HG02610 (cell line): Measurements from ENCODE around the gene PELO.
A peak's percentile ranks its signal among the peaks of the same experiment; 100 is the strongest.
"Not testable (repeated sequence)": the region's sequence is repeated elsewhere in the genome, so short reads cannot be mapped to it uniquely, and the experiment has no call there.

Experiments used
- ATAC-seq: cut with Tn5 transposase; IDR thresholded peaks from one replicate; pipeline ENCODE4 v1.9.1; 2021; ENCODE audit warnings: mild to moderate bottlenecking, moderate library complexity; ENCODE audit not compliant: unreplicated experiment

Gene PELO

GRCh38 chr5:52787600-52788504 is at the start of gene PELO, which contains the start of gene ITGA1:
PELO (plus strand) TSS chr5:52787916; CDS start chr5:52800395, 12,479 bp downstream.
ITGA1 (plus strand) TSS chr5:52787916; CDS start chr5:52788354, 438 bp downstream.
- peak; percentile 84 for ATAC-seq

DNA sequence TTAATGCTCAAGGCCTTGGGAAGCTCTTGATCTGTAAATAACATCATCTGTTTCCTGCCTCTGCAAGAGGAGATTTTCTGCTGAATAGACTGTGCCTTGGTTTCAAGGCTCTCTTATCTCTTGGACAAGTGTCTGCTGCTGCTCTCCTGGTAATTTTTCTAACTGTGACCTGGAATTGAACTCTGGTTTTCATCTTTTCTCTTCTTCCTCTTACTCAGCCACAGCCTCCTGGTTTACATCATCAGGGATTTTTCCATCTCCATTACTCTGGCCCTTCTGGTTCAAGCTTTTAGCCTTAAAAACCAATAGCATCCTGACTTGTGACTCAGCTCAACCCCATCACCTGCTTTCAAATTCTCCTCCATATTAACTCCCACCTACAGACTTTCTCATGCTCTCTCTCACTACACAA is 49.6 kb upstream of the PELO start:
- ATAC-seq = peak; percentile 98

DNA sequence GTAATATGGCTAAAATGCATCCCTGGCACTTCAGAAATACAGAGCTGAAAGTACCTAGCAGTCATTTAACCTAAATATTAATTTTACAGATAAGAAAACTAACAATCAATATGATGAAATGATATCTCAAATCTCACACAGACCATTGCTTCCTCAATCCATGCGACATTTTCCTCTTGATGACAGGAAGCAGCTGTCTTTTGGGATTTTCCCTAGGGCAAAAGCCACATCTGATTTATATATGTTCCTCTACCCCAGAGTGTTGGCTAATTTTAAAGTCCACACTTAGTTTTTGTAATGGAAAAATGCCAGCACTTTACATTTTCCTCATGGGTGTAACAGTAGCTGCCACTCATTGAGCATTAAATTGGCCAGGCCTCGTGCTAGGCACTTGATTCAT is 47.7 kb upstream of the PELO start:
- ATAC-seq = no peak

GRCh38 chr5:52743012-52743411 is 44.7 kb upstream of the PELO start:
- ATAC-seq = no peak

DNA sequence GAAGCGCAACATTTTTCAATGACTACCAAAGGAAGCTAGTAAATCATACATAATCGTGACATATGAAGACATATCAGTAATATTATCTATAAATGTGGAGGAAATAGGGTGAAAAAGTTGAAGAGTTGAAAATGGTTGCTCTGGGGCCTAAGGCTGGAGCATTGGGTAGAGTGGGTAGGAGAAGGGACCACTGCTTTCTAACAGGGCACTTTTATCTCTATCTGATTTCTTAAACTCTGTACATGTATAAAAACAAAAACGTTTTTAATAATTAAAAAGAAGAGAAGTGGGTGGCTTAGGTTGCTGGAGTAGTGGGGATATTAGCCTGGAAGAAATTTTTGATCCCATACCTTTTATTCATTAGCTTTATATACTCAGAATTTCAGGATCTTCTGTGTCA is 44.2 kb upstream of the PELO start:
- no peak for ATAC-seq

GRCh38 chr5:52743970-52744369 is 43.7 kb upstream of the PELO start:
- peak; percentile 95 for ATAC-seq

- ATAC-seq = not testable (repeated sequence)
Observed at GRCh38 chr5:52744867-52745458, 42.8 kb upstream of the PELO start.

GRCh38 chr5:52746539-52746938 is 41.2 kb upstream of the PELO start:
- no peak for ATAC-seq

- ATAC-seq = peak; percentile 51
Observed at GRCh38 chr5:52748590-52748989, 39.1 kb upstream of the PELO start.

DNA sequence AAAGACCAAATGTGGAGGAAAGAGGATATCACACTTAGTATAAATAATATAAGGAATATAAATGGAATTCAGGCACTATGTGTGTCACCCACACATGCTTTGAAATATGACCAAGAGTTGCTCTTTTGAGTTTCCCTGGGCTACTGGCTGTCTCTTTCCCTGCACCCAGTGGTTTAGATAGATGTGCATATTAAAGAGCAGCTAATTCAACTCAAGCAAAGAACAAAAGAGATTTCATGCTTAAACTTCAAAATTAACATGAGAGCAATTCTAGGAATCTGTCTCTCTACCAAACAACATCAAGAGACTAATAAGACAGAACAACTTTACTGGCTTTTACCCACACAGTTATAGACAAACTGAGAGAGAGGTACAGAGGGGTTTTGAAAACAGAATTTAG is 38.0 kb upstream of the PELO start:
- ATAC-seq = no peak

GRCh38 chr5:52751137-52751536 is 36.6 kb upstream of the PELO start:
- ATAC-seq = no peak

- no peak for ATAC-seq
Observed at GRCh38 chr5:52754051-52754450, 33.7 kb upstream of the PELO start.

DNA sequence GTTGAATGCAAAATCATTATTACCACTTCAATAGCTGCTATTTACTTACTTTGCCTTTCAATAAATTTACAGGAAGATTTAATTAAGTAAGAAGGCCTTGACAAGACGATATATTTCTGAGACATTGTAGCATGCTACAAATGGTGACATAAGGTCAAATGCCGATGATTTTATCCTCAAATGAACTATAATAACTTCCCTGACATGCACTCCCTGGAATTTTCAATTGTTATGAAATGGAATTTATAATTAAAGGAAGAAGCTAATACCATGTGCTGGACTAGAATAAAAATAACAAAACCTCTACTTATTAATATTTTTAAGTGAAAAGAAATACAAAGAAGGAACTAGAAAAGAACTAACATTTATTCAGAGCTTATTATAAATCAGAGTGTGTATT is 30.2 kb upstream of the PELO start:
- no peak for ATAC-seq

- ATAC-seq = no peak
Observed at GRCh38 chr5:52758014-52758413, 29.7 kb upstream of the PELO start.

GRCh38 chr5:52759331-52759730 is 28.4 kb upstream of the PELO start:
- ATAC-seq = no peak

DNA sequence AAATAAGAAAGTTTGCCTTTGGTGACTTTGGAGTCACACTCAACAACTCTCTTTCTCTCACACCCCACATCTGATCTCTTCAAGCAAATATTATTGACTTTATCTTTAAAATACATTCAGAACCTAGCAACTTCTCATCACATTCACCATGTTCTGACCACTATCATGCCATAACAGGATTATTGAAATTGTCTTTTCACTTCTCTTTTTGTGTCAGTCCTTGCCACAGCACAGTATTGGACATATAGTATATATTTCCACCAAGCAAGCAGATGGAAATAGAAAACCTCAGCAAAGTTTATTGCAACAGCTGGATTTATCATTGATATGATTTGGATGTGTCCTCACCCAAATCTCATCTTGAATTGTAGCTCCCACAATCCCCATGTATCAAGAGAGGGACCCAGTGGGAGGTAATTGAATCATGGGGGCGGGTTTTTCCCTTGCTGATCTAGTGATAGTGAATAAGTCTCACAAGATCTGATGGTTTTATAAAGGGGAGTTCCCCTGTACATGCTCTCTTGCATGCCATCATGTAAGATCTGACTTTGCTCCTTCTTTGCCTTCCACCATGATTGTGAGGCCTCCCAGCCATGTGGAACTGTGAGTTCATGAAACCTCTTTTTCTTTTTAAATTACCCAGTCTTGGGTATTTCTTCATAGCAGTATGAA is 26.9 kb upstream of the PELO start:
- ATAC-seq = peak; percentile 68

GRCh38 chr5:52767217-52767743 is 20.4 kb upstream of the PELO start:
- ATAC-seq = no peak

DNA sequence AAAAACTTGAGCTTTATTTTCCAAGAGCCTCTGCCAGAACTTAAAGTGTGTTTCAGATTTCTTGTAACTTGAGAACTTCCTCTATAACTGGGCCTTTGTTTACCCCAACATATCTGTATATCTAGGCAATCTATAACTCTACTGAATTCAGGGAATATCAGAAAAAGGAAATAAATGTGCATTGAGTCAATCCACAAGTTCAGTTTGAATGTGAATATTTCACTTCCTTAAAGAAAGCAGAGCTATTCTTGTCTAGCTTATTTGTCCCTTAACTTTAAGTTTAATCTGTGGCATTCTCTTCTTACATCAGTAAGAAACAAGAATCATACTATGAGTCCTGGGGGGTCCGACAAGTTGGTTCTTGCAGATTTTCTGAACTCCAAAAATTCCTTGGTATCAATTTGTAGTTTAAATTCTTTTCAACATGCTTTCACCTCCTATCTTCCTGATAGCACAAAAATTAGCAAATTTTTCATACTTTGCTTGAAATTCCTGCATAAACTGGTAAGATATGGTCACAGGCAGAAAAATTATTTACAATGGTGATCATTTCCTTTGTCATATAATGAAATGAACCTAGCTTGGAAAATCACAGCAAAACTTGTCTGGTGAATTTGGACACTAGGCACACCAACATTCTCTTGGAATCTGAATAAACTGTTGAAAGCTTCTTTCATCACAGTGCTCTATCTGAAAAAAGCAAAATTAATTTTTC is 19.8 kb upstream of the PELO start:
- ATAC-seq = peak; percentile 43

GRCh38 chr5:52769061-52769460 is 18.7 kb upstream of the PELO start:
- ATAC-seq = no peak

GRCh38 chr5:52770287-52770939 is 17.3 kb upstream of the PELO start:
- ATAC-seq = no peak
